Liver (tissue), 3 donors: Measurements from ENCODE around the gene HOXA3.

ENCODE experiments used
- CTCF ChIP-seq: fragments of 150-350 bp; IDR thresholded peaks from 2 replicates; pipeline ENCODE4 v1.5.1; 2017; ENCODE audit warnings: improper control_type of control experiment, low read depth, low read length; ENCODE audit not compliant: missing input control
- EGR1 ChIP-seq, 2 donors: IDR thresholded peaks; 2 replicates each; pipeline ENCODE4 v1.6.1; 2016 to 2018; ENCODE audit warnings: antibody characterized with exemption in 2 of 2, low read depth in 2 of 2
- FOXA1 ChIP-seq: IDR thresholded peaks from 2 replicates; pipeline ENCODE4 v1.6.1; 2016; ENCODE audit warnings: antibody characterized with exemption
- GABPA ChIP-seq, 2 donors: IDR thresholded peaks in 1 of 2; conservative IDR thresholded peaks in 1 of 2; 2 replicates each; pipeline ENCODE4 v1.6.1; 2016; ENCODE audit warnings: antibody characterized with exemption in 2 of 2, mild to moderate bottlenecking in 1 of 2, moderate library complexity in 1 of 2
- JUND ChIP-seq, 2 donors: IDR thresholded peaks; 2 replicates each; pipeline ENCODE4 v1.6.1; 2016; ENCODE audit warnings: antibody characterized with exemption in 2 of 2
- RAD21 ChIP-seq, 2 donors: IDR thresholded peaks; 2 replicates each; pipeline ENCODE4 v1.6.1; 2016; ENCODE audit warnings: antibody characterized with exemption in 2 of 2, mild to moderate bottlenecking in 2 of 2
- REST ChIP-seq: IDR thresholded peaks from 2 replicates; pipeline ENCODE4 v1.6.1; 2016; ENCODE audit warnings: antibody characterized with exemption, mild to moderate bottlenecking
- RXRA ChIP-seq, 2 donors: IDR thresholded peaks; 2 replicates each; pipeline ENCODE4 v1.6.1; 2017 to 2018; ENCODE audit warnings: antibody characterized with exemption in 2 of 2, mild to moderate bottlenecking in 1 of 2
- SP1 ChIP-seq: IDR thresholded peaks from 2 replicates; pipeline ENCODE4 v1.6.1; 2018; ENCODE audit warnings: antibody characterized with exemption, mild to moderate bottlenecking
- TAF1 ChIP-seq: conservative IDR thresholded peaks from 2 replicates; pipeline ENCODE4 v1.6.1; 2016; ENCODE audit warnings: antibody characterized with exemption, mild to moderate bottlenecking
- YY1 ChIP-seq: IDR thresholded peaks from 2 replicates; pipeline ENCODE4 v1.6.1; 2016; ENCODE audit warnings: antibody characterized with exemption, mild to moderate bottlenecking
- TF ChIP-seq, protein P1 (sequence below): IDR thresholded peaks from 2 replicates; pipeline ENCODE4 v1.6.1; 2016; ENCODE audit warnings: antibody characterized with exemption
- TF ChIP-seq, protein P2 (sequence below): IDR thresholded peaks from 2 replicates; pipeline ENCODE4 v1.6.1; 2016; ENCODE audit warnings: antibody characterized with exemption
- donor health status: healthy.
- donor health status: healthy.

DNA sequence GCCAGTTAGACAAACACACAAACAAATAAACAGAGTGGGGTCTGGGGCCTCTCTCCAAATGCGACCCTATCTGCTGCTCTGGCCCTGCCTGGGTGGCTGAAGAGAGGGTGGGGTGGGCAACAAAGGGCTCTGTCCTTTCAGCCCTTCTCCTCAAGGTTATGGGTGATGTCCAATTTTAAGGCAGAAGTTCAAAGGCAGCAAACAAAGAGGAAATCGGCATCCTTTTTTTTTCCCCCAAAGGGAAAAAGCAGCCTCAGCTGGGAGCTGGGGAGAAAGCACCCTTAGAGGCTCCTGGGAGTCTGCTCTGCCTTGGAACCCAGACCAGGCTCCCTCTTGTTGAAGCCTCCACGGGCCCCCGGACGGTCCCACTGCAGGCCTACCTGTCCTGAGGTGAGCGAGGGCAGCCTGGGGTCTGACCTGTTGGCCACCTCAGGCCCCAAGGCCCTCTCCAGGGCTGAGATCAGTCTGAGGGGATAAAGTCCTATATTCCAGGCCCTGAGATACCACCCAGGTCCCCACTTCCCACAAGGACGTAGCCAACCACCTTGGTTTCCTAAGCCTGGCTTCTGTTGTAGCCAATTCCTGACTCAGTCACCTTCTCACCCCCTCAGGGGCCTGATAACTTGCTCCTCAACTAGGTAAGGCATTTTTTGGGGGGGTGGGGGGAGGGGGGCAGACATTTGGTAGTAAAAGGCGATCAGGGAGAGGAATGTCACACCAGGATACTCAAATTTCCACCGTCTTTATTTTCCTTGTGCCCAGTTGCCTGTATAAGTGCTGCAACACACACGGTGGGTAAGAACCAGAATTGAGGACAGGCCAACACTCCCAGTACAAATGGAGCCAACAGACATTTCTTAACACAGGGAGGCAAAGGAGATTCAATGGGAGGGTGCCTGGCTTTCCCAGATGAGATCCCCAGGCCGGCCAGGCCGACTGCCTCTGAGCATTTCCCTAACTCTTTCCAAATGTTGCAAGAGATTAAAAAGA is 28.3 kb upstream of the HOXA3 start:
- TF ChIP-seq YY1 = no peak
- no peak for TF ChIP-seq CTCF
- no peak for TF ChIP-seq EGR1 (IDR thresholded peaks at IDR 0.05; ENCODE audit: low read depth in 2 of 2)
- TF ChIP-seq, protein P1, sequence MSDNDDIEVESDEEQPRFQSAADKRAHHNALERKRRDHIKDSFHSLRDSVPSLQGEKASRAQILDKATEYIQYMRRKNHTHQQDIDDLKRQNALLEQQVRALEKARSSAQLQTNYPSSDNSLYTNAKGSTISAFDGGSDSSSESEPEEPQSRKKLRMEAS = no peak
- TF ChIP-seq FOXA1 = no peak
- TF ChIP-seq RXRA (IDR thresholded peaks at IDR 0.05) = no peak
- no peak for TF ChIP-seq GABPA (IDR thresholded peaks at IDR 0.05 in 1 of 2, conservative IDR thresholded peaks at IDR 0.05 in 1 of 2)
- no peak for TF ChIP-seq RAD21 (IDR thresholded peaks at IDR 0.05)
- no peak for TF ChIP-seq TAF1
- TF ChIP-seq SP1 = no peak
- TF ChIP-seq REST = no peak
- no peak for TF ChIP-seq JUND (IDR thresholded peaks at IDR 0.05)
- TF ChIP-seq, protein P2, sequence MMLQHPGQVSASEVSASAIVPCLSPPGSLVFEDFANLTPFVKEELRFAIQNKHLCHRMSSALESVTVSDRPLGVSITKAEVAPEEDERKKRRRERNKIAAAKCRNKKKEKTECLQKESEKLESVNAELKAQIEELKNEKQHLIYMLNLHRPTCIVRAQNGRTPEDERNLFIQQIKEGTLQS = no peak
